NCI-H82 treated with DMSO at 0.1 percent for 48 hours (cell line): Measurements from ENCODE around the gene CALHM5.
"Not testable (repeated sequence)": the region's sequence is repeated elsewhere in the genome, so short reads cannot be mapped to it uniquely, and the experiment has no call there.

Experiments
- DNase-seq: peaks from one replicate; lab custom pipeline; 2025; ENCODE audit not compliant: unreplicated experiment; lab: John Stamatoyannopoulos, UW

The CALHM5 gene

DNA sequence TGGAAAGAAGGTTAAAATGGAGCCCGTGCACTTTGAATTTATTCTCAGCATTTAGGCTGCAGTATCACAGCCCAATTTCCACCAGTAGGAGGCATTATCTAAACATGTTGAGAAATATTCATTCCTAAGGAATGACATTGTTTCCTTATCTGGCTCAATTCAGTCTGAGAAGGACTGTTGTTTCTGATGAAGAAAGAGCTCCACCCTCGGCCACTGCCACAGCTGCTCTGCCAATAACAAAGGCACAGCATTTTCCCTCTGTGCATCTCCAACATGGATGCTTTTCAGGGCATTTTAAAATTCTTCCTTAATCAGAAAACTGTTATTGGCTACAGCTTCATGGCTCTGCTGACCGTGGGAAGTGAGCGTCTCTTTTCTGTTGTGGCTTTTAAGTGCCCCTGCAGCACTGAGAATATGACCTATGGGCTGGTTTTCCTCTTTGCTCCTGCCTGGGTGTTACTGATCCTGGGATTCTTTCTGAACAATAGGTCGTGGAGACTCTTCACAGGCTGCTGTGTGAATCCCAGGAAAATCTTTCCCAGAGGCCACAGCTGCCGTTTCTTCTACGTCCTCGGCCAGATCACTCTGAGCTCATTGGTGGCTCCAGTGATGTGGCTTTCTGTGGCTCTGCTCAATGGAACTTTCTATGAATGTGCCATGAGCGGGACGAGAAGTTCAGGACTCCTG lies at the start of gene CALHM5:
CALHM5 (plus strand) TSS at position 216 of the 687 bp plus-strand sequence; CDS start at position 274, 58 bp downstream.
- no peak for DNase-seq

DNA sequence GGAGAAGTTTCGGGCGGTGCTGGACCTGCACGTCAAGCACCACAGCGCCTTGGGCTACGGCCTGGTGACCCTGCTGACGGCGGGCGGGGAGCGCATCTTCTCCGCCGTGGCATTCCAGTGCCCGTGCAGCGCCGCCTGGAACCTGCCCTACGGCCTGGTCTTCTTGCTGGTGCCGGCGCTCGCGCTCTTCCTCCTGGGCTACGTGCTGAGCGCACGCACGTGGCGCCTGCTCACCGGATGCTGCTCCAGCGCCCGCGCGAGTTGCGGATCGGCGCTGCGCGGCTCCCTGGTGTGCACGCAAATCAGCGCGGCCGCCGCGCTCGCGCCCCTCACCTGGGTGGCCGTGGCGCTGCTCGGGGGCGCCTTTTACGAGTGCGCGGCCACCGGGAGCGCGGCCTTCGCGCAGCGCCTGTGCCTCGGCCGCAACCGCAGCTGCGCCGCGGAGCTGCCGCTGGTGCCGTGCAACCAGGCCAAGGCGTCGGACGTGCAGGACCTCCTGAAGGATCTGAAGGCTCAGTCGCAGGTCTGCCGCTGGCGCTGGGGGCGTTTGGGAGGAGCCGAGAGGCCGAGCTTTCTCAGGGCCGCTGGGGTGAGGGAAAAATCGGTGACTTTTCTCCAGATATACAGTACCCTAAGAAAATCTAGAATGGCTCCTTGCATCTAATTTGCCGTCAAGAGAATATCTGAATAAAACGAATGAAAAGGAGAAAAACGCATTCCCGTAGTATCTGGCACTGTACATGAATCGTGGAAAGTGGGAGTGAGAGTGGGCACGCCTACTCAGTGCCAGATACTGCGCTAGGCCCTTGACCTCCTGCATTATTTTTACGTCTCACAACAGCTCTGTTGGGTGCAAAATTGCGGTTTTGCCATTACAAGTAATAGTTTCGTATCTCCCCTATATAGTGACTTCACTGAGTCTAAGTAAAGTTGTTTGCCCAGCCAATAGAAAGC lies 49.2 kb upstream of the CALHM5 start:
- DNase-seq: no peak

DNA sequence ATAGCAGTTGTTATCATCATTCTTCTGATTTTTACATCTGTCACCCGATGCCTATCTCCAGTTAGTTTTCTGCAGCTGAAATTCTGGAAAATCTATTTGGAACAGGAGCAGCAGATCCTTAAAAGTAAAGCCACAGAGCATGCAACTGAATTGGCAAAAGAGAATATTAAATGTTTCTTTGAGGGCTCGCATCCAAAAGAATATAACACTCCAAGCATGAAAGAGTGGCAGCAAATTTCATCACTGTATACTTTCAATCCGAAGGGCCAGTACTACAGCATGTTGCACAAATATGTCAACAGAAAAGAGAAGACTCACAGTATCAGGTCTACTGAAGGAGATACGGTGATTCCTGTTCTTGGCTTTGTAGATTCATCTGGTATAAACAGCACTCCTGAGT lies 48.1 kb upstream of the CALHM5 start:
- no peak for DNase-seq

- no peak for DNase-seq
Measured at GRCh38 chr6:116465246-116465645, 46.2 kb upstream of the CALHM5 start.

DNA sequence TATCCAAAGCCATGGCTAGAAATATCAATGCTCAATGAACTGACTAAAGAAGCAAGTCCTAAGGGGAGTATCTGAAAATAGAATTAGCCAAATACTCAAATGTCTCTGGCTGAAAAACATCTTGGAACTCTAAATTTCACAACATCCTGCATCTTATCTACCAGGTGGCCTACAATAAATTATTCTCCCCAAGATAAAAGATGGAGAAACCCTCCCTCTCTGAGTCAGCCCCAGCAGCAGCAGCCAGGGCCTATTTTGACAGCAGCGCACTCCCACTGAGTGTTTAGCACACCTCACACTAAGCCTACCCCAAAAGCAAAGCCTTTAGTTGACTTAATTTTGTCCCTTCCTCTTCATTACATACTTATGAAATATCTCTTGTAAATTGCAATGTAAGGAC lies 44.3 kb upstream of the CALHM5 start:
- DNase-seq: no peak

GRCh38 chr6:116467514-116467913 lies 43.9 kb upstream of the CALHM5 start:
- DNase-seq: no peak

- DNase-seq: no peak
Measured at GRCh38 chr6:116468293-116468692, 43.1 kb upstream of the CALHM5 start.

GRCh38 chr6:116471531-116471930 lies 39.9 kb upstream of the CALHM5 start:
- no peak for DNase-seq

DNA sequence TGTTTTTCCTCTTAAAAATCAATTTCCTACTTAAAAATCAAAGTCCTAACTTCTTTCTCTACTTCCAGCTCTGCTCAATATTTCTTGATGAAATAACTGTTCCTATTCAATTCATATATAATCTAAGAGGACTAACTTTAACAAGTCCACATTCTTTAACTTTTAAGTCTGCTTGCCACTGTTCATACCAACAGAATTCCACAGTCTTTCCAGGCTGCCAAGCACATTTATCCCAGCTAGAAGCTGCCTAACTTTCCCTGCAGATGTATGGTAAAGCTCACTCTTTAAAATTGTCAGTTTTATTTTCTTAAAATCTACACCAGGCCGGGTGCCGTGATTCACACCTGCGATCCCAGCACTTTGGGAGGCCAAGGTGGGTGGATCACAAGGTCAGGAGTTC lies 38.7 kb upstream of the CALHM5 start:
- DNase-seq: no peak

DNA sequence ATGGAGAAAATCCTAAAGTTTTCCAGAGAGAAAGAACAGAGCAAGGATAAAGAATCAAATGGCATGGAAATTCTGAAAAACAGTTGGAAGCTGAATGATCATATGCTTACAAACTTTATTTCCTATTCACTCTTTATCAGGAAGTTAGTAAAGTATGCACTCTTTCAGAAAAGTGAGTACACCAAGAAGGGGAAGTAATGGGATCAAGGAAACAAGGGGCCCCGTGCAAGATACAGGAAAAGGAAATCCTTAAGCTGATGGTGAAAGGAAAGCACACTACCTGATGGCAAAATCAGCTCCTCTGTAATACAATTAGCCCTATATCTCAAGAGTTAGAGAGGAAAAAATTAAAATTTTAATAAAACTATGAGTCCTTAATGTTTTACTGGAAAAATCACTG lies 36.3 kb upstream of the CALHM5 start:
- no peak for DNase-seq

- DNase-seq: no peak
Measured at GRCh38 chr6:116476002-116476678, 35.3 kb upstream of the CALHM5 start.

DNA sequence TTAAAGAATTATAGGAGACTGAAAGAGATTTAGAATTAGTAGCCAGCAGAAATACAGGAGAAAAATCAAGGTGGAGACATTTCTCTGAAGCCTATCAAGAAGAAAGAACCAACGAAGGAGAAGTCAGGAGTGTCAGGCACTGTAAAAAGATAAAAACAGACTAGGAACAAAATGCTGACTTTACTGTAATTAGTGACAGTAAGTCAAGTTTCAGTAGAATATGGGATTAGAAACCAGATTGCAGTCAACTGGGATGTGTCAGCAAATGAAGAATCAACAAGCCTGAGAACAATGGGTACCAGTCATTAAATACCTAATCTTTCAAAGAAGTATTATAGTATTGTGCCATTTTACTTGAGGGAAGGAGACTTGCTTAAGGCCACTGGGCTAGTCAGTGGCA lies 28.7 kb upstream of the CALHM5 start:
- no peak for DNase-seq

DNA sequence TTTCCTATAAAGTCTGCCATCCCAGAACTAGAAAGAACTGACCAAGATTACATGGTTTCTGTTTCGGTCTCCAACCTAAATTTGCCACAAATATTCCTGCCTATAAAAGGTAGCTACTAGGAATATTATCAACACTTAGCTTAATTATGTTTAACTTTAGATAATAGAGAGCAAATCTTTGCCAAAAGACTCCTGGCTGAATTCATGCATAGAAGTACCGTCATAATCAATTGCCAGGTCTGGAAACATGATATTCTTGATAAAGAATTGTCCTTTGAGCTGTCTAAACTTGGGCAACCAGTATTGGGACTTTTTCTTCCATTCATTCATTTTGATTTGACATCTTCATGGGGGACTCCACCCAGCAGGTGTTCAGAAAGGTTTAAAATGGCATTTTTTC lies 27.8 kb upstream of the CALHM5 start:
- DNase-seq: no peak

DNA sequence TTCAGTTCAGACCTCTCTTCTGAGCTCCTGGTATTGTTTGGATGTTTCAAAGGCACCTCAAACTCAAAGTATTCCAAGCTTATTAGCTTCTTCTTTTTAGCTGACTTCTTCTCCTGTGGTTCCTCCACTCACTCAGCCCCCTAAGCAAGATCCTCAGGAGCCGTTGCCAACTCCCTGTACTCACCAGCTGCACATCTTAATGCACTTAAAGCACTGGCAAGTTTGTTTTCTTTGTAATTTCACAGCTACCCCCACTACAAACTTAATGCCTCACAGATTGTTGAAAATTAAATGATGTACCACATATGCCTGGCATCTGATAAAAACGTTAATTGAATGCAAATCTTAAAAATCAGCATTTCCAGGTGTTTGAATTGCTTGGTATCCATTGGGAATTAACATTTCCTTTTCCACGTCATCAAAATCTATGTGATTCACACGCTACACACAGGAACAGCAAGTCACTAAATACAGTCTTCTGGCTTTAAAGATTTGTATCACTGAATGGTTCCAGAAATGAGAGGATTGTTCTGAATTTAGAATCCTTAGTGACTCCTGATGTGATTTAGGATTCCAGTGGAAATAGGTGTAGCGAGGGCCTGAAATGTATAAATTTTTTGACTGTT lies 25.8 kb upstream of the CALHM5 start:
- DNase-seq: no peak

DNA sequence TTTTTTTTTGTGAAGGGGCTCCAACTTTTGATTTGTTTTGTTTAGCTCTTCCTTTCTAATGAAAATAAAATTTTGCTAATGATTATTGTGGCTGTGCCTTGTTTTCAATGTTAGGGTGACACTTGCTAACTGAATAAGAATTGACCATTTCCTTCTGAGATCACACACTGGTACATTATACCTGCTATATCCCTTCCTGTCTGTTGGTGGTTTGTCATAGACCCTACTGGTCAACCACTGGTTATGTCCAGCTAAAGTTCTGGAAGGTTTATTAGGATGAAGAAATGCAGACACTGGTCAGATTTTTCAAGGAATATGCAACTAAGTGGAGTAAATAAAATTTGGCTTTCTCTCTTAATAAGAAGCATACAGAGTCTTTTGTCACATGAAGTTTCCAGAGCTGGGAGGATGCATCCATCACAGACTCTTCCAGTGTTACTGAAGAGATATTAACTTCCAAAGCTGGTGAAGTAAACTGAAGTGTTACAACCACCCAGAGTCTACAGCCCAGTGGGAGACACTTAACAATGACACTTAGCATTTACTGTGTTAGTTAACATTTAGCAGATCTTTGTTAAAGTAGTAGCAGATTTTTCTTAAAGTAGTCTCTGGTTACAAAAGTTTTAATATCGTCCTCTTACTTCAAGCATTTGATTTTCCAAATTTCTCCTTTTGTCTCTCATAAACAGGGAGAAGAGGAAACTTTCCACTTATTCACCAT lies 19.7 kb upstream of the CALHM5 start:
- no peak for DNase-seq

DNA sequence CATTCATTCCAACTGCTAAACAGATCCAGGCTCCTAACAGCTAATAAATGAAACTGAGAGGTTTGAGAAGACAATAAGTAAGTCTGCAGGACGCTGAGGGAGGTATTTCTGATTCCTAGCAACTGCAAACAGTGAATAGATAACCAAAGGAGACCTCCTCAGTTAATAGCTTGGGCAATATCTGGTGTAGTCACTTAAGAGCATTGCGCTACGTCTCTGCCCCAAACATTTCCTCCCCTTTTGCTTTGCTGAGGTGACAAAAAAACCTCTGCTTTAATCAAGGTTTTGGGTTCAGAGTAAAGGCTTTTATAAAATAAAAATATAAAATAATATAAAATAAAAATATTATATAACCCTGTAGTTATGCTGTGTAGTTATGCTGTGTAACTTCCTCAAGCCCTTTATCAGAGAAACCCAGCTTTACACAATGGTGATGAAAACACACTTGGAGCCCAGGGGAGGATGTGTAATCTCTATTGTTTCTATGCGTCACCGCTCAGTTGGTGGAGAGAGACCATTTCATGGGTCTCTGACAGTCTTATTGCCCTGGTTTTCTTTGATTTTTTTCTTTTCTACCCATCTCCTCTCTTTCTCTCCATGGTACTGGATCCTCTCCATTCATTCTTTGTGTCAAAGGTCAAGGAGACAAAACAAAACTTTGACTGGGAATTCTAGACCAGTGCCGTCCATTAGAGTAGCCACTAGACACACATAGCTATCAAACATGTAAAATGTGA lies 18.9 kb upstream of the CALHM5 start:
- no peak for DNase-seq

- not testable (repeated sequence) for DNase-seq
Measured at GRCh38 chr6:116495161-116495560, 16.3 kb upstream of the CALHM5 start.

DNA sequence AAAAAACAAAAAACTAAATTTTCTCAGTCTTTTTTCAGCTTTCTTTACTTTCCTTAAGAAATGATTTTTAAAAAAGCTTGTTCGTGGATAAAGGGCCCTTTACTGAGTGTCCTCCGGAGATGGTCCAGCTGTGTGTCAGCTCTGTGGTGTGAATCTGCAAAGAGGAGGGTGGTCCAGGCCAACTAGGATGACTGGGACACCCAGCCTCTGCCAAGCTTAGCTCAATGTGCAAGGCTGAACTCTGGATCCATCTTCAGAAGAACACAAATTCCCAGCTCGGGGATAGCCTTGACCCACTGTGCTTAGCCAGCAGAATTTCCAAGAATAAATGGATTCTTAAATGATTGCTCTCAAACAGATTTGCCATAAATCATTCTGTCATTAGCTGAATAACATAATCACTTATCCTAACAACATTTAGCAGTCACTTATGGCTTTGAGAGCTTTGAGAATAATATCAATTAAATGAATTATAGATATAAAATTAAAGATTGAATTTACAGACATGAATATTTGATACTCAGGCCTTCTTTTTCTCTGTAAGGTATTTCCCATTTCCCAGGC lies 14.2 kb upstream of the CALHM5 start:
- DNase-seq: no peak

DNA sequence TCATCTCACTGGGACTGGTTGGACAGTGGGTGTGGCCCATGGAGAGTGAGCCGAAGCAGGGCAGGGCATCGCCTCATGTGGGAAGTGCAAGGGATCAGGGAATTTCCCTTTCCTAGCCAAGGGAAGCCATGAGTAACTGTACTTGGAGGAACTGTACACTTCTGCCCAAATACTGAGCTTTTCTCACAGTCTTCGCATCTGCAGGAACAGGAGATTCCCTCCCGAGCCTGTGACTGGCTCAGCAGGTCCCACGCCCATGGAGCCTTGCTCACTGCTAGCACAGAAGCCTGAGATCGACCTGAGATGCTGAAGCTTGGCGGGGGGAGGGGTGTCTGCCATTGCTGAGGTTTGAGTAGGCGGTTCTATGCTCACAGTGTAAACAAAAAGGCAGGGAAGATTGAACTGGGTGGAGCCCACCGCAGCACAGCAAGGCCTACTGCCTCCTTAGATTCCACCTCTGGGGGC lies 10.4 kb upstream of the CALHM5 start:
- DNase-seq: no peak
